HG03135 (cell line): Measurements from ENCODE around the gene URI1.

Experiments used
- ATAC-seq: cut with Tn5 transposase; IDR thresholded peaks from one replicate; pipeline ENCODE4 v1.9.1; 2021; ENCODE audit warnings: mild to moderate bottlenecking, moderate library complexity; ENCODE audit not compliant: unreplicated experiment

The URI1 gene

DNA sequence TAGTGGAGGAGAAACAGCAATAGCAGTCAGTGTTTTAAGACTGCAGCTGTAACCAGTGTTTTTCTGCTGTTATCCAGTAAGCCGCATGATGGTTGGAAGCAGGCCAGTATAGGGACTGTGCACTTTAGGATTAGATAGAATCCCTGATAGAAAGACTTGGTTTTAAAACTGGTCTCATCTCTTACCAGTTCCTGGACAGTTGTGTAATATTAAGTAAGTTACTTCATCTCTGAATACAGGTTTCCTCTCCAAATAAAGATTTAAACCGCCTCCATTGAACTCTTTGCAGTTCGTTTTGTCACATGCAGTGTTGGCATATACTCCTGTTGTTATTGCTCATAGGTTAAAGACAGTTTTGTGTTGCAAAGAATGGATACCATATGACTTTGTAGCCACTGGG lies 25.6 kb downstream of the URI1 start:
- ATAC-seq, result no peak

DNA sequence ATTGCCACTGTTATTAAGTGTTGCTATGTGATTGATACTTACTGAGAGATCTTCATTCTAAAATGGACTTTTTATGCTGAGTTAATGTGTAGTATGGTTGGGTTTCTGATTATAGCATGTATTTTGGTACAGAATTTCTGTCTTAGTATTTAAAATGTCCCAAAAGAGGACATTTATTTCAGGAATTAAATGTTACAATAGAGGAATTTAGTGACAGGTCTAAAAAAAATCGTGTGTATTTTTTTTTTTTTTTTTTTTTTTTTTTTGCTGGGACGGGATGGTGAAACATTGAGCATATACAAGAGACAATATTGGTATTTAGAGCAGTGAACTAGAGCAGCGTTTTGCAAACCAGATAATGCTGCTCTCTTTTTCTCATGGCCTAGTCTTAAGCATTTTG lies 27.9 kb downstream of the URI1 start:
- no peak for ATAC-seq

DNA sequence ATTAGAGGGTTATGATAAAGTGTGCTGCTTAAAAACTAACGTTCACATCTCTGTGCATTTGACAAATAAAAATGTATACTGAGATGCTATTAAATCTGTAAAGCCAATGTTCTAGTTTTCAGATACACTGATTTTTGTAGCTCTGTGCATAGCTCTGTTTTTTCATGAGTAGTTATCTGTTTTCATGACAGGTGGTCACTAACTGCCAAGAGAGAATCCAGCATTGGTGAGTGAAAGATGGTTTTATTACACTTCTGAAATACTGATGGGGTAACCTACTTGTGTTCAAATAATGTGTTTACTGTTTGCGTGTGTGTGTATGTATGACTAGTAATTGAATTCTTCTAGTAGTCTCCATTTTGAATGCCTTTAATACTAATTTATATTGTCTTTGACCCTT lies 29.0 kb downstream of the URI1 start:
- ATAC-seq, result no peak

DNA sequence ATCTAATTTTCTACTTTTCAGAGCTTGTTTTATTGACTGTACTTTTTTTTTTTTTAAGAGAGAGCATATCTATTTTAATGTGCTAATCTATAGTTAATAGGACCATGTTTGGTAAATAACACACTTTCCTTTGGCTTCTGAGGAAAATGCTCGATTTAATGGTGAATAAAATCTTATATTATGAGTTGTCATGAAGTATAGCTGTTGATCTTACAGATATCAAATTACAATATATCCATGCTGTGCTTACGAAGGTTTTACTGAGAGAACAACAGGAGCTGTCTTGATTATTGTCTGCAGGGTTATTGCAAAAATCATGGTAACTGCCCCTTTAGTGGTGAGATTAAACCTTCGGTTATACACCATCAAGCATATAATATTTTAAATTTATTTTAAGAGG lies 29.6 kb downstream of the URI1 start:
- no peak for ATAC-seq

DNA sequence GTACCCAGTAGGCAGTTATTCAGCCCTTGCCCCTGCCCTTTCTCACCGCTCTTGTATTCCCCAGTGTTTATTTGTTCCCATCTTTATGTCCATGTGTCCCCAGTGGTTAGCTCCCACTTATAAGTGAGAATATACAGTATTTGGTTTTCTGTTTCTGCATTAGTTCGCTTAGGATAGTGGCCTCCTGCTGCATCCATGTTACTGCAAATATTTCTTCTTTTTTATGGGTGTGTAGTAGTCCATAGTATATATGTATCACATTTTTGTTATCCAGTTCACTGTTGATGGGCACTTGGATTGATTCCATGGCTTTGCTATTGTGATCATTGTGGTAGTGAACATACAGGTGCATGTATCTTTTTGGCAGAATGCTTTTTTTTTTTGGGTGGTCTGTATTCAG lies 32.7 kb downstream of the URI1 start:
- ATAC-seq, result no peak

DNA sequence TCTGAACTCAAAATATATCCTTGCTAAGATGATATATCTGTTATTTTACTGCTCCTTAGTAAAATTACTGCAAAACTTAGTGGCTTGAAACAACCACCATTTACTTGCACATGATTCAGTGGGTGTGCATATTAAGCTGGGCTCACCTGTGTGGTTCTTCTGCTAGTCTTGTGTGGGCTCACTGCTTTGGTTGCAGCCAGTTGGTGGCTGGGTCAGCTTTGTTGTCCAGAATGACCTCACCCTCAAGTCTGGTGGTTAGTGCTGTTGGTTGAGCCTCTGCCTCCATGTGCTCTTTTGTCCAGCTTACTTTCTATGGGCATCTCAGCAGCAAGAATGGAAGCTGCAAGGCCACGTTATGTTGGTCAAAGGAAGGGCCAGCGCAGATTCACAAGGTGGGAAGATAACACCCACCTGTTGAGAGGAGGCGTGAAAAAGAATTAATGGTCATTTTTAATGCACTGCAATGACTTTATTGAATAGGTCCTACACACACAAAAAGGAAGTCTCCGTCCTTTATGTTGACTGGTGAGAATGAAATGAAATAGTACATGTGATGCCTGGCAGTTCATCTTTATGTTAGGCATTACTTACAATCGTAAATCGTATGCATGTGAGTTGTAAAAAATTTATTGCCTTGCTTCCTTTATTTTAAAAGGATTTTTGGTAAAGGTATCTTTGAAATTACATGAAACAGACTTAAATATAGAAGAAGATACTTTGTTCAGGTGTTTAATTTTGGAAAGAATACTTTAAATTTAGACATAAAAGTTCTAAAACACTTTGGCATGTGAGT lies 34.3 kb downstream of the URI1 start:
- ATAC-seq, result no peak

DNA sequence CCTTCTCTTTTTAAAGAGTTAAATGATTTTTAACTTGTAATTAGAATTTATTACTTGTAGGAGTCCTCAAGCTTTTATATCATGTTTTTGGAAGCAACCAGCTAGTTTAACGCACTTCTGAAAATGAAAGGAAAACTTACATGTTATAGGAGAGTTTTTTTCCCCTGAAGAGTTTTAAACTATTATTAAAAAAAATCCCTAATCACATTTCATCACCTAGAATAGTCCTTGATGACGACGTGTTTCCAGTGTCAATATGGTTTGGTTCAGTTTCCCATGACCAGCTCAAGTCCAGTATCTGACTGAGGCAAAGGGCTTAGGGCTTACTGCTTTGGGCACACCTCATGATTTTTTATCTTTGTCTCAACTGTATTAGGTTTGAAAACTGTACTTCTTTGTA lies 36.0 kb downstream of the URI1 start:
- ATAC-seq, result peak; percentile 54

DNA sequence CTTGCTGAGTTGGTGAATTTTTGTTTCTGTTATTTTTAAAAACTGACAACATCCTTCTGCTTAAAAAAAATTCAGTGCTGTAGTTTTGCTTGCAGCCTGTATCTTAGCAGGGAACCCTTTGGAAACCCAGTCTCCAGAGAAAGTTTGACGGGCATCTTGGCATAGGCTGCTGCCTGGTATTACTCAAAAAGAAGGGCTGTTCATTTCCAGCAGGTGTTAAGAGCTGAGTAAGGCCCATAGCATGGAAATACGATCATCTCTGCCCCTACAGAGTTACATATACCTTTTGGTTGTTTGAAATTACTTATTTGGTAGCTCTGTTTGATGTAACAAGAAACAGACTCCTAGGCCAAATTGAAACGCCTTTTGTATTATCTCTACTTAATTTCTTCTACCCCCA lies 41.5 kb downstream of the URI1 start:
- ATAC-seq, result no peak

DNA sequence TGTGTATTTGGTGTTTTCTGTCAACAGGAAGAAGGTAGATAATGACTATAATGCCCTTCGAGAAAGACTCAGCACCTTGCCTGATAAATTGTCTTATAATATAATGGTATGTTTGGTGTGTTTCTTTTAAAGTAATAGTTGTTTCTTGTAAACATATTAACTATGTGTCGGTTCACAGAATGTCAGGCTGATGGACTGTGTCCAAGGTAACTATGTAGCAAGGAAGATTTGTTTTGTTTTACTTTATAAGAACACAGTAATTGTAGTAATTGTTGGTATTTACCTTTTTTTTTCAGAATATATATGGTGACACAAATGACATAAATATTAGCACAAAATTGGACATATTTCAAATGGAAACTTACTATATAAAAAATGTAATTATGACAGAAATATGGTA lies 43.2 kb downstream of the URI1 start:
- ATAC-seq, result no peak

DNA sequence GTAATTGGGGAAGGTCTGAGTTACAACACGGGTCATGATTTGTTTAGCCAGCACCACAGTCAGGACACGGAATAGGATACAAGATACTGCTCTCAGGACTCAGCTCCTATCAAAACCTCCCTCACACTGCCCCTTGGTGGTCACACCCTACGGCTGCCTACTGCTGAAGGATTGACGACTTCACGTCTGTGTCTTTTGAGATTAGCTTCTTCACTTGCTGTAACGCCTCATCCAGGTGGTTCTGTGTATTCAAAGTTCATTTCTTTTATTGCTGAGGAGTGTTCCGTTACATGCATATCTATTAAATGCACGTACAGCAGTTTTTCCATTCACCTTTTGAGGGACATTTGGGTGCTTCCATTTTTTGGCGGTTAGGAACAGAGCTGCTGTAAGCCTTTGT lies 46.3 kb downstream of the URI1 start:
- ATAC-seq, result no peak

DNA sequence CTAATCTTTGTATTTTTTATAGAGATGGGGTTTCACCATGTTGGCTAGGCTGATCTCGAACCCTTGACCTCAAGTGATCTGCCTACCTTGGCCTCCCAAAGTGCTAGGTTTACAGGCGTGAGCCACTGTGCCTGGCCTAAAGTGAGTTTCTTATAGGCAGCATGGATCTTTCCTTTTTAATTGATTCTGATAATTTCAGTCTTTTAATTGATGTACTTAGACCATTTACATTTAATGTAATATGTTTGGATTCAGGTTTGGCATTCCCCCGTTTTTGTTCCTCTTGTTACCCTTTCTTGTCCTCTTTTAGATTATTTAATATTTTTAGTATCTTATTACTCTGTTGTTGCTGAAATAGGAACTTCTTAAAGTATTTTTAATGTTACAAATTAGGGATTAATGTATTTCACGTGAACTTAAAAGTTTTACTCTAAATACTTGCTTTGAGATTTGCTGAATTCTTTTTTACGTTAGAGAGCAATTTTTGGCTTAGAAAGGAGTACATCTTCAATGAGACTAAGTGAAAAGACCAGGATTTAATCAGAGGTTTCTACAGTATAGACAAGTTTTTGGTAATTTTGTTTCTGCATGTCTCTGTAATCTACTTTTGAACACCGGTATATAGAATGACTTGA lies 50.3 kb downstream of the URI1 start:
- ATAC-seq, result no peak

DNA sequence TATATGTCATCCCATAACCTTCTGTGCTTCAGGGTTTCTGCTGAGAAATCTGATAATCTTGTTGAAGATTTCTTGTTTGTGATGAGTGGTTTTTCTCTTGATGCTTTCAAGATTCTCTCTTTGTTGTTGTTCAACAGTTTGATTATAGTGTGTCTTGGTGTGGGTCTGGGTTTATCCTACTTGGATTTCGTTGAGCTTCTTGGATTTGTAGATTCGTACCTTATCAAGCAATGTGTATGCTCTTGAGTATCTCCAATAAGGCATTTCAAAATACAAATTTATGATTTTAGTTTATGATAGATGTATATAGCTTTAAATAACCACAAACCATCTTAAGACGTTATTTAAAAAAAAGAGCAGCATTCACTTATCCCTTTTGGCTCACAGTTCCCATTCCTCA lies 57.5 kb downstream of the URI1 start:
- no peak for ATAC-seq

DNA sequence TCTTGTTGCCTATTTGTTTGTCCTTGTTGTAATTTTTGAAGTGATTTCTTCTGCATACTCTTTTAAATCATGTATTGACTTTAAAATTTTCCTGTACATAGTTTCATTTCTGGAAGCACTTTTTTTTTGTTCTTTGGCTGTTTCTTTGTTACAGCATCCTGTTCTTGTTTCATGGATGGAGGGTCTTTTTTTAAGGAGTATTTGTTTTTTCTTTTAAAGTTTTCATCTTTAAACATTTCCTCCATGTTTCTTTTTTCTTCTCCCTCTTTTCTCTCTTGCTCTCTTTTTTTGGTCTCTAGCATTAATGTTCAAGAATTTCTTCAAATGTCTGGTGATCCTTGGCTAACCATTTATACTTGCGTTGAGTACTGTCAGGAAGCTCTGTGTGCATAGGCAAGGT lies 58.8 kb downstream of the URI1 start:
- no peak for ATAC-seq

DNA sequence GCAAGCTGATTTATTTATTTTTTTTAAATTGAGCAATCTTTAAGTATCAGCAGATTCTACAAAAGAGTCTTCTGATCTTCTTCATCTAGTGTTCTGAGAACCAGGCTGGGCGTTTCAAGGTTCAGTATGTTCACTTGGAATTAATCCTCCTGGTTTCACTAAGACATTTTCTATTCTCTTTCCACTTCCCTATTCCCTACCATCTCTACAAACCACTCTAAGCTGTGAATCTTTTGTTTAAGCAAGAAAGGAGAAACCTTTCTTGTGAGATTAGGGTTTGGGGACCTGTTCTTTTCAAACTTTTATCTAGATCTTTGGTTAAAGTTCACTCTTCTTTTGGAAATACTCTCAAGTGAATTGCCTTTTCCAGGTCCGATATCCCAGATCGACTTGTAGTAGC lies 59.3 kb downstream of the URI1 start:
- ATAC-seq, result no peak

DNA sequence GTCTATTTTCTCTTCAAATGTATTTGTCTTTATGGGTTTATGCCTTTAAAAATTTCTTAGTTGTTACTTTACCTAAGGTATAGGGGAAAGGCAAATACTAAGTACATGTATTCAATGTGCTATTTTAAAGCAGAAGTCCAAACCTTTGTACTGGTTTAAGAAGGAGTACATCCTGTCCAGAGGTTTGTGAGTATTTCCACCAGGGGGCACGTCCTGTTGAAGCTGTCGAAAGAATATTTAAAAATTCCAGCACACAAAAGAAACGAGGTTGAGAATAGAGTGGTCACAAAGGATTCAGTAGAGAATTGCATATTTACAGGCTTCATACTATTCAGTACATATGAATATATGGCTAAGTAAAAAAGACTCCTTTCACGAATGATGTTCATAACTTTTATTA lies 59.8 kb downstream of the URI1 start:
- no peak for ATAC-seq

DNA sequence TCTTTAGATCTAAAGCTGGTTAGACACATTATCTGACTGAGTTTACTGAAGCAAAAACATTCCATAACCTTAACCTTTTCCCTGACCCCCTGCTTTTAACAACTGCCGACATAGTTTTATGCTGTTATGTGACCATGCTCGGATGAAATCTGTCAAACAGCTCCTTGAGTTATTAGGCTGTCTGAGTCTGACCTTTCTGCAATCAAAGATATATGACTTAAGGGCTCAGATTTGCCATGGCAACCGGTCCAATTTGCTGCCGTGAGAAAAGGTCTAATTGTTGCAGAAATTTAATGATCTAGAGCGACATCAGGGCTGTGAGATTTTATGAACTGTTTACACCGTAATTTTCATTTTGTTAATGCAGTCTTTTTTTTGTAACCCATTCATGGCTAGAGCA lies 61.8 kb downstream of the URI1 start:
- ATAC-seq, result no peak

DNA sequence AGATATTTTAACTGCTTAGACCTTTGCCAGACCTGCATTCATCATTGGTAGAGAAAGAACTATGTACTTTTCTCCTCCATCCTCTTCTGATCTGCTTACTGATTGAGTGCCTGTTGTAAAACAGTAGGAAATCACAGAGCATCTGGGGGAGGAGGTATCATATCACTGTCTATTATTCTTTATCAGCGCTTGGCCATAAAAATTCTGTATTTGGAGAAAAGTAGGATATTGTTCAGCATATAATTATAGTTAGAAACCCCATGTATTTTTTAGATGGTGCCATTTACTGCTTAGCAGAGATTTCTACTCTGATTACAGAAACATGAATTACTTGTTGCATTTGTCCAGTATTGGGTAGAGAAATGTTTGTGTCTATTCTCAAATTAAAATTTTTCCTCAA lies 62.4 kb downstream of the URI1 start:
- ATAC-seq, result no peak

DNA sequence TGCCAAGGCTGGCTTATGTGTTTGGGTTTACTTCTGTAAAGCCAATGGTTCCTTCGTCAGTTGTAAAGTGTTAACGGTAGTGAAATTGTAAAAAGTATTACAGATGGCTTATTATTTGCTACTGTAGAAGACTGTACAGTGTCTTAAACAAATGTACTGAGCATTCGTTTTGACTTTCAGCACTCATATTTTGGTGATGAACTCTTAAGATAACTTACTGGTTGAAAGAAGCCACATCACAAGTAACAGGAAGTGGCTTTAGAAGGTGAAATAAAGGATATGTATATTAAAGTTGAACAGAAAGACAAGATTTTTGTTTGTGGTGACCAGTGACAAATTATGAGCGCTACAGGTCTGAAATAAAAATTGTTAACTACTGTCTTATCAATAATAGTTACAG lies 64.2 kb downstream of the URI1 start:
- no peak for ATAC-seq

DNA sequence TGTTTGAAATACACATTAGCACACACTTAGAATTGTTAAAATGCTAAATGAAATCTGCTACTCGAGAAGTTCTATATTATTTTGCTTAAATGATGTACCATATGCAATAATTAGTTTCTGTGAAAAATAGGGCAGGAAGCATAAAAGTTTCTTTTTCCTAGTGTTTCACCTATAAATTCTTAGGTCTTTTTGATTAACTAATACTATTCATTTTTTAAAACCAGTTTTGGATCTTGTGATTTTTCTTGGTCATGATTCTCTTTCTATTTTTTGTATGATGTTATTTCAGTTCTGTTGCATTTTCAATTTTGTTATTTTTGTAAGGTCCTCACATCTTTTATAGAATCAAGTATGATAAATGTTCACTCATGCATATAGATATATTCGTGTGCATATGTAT lies 66.1 kb downstream of the URI1 start:
- ATAC-seq, result no peak

DNA sequence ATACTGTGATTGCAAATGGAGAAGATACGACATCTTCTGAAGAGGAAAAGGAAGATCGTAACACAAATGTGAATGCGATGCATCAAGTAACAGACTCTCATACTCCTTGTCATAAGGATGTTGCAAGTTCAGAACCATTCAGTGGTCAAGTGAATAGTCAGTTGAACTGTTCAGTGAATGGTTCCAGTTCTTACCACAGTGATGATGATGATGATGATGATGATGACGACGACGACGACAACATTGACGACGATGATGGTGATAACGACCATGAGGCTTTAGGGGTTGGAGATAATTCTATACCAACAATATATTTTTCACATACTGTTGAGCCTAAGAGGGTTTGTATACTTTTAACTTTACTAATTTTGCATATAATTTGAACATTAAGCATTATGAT lies 67.0 kb downstream of the URI1 start:
- no peak for ATAC-seq

DNA sequence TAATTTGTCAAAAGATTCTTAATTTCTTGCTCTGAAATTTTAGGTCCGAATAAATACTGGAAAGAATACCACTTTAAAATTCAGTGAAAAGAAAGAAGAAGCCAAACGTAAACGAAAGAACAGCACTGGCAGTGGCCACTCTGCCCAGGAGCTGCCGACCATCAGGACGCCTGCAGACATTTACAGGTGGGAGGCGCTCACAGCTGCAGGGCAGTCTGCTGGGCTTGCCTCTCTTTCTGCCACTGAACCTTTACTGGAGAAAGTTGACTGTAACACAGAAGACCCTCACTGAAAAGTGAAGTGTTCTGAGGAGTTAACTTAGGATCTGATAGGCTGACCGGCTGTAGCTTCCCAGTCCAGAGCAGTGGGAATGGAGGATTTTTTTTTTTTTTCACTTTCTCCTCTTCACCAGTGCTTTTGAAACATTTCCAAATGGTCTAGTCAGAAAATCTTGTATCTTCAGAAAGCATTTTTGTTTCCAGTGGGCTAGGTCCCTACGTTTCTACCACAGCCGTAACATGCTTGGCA lies 69.1 kb downstream of the URI1 start:
- ATAC-seq, result no peak

DNA sequence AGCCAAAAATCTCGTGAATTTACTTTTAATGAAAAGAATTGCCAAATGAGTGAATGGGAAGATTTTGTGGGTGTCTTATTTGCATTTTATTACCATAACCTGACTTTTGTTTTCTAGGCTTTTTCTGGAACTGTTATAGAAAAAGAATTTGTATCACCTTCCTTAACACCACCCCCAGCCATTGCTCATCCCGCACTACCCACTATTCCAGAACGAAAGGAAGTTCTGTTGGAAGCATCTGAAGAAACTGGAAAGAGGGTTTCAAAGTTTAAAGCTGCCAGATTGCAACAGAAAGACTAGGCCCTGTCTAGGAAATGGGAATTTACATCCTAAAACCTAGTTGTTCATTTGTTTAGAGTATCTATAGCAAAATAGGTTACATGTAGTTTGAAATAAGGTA lies 72.7 kb downstream of the URI1 start:
- ATAC-seq, result no peak

DNA sequence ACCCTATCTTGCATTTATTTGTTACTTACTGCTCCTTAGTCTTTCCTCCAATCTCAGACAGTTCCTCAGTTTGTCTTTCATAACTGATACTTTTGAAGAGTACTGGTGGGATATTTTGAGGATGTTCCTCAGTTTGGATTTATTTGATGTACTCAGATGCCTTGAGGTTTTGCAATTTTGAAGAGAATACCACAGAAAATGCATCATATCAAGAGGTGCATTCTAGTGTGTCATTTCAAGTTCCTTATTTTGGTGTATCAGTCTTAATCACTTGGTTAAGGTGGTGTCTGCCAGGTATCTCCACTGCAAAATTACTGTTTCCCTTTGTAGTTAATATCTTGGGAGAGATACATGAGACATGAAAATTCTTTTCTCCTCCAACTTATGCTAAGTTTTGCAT lies 75.1 kb downstream of the URI1 start:
- ATAC-seq, result no peak
